ENCODE measurements around the gene SLX1A.
"Not testable (repeated sequence)": the region's sequence is repeated elsewhere in the genome, so short reads cannot be mapped to it uniquely, and the experiment has no call there.

DNA sequence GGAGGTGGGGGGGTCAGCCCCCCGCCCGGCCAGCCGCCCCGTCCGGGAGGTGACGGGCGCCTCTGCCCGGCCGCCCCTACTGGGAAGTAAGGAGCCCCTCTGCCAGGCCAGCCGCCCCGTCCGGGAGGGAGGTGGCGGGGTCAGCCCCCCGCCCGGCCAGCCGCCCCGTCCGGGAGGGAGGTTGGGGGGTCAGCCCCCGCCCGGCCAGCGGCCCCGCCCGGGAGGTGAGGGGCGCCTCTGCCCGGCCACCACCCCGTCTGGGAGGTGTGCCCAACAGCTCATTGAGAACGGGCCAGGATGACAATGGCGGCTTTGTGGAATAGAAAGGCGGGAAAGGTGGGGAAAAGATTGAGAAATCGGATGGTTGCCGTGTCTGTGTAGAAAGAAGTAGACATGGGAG, 23.5 kb upstream of the SLX1A start:
- TF ChIP-seq POLR2A (IDR thresholded peaks at IDR 0.05) = not testable (repeated sequence)
- TF ChIP-seq, protein P1, sequence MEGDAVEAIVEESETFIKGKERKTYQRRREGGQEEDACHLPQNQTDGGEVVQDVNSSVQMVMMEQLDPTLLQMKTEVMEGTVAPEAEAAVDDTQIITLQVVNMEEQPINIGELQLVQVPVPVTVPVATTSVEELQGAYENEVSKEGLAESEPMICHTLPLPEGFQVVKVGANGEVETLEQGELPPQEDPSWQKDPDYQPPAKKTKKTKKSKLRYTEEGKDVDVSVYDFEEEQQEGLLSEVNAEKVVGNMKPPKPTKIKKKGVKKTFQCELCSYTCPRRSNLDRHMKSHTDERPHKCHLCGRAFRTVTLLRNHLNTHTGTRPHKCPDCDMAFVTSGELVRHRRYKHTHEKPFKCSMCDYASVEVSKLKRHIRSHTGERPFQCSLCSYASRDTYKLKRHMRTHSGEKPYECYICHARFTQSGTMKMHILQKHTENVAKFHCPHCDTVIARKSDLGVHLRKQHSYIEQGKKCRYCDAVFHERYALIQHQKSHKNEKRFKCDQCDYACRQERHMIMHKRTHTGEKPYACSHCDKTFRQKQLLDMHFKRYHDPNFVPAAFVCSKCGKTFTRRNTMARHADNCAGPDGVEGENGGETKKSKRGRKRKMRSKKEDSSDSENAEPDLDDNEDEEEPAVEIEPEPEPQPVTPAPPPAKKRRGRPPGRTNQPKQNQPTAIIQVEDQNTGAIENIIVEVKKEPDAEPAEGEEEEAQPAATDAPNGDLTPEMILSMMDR (IDR thresholded peaks at IDR 0.05) = not testable (repeated sequence)
